HG03432 (cell line): ENCODE data around the gene GAPVD1.
"Not testable (repeated sequence)": the region's sequence is repeated elsewhere in the genome, so short reads cannot be mapped to it uniquely, and the experiment has no call there.

Experiments
- ATAC-seq: cut with Tn5 transposase; IDR thresholded peaks from one replicate; pipeline ENCODE4 v1.9.1; 2021; ENCODE audit warnings: mild to moderate bottlenecking, moderate library complexity; ENCODE audit not compliant: unreplicated experiment

GAPVD1 gene

DNA sequence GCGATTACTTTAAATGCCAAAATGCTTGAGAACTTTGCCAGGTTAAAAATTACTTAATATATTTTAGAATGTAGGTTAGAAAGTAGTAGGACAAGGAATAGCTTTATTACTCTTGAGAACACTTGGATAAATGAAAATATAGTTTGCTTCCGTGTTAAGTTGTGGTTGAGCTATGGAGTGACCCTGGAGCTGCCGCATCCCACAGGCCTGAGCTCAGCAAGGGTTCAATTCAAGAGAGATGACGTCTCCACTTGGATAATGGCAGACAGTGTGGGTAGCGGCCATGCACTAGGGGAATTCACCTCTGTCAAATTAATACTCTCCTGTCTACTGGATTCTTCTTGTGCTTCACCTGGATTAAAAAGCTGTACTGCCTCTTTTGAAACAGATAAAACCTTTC, 105.0 kb downstream of the GAPVD1 start:
- no peak for ATAC-seq

DNA sequence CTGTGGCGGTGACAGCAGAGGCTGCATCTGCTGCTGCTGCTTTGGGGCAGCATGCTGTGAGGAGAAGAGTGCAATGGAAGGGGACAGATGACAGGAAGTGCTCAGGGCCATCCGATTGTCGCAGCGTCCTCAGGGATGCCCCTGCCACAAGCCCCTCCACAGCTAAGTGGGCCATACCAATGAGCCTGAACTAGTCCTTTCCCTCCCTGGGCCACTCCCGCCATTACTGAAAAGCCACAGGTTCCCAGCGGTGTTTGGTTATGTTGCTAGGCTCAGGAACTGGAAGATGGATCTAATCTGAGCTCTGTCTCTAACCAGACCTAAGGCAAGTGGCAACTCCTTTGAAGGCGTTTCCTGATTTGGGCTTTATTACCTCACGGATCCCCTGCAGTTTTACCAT, 109.2 kb downstream of the GAPVD1 start:
- ATAC-seq: no peak

- no peak for ATAC-seq
Measured at GRCh38 chr9:125372441-125373226, 111.0 kb downstream of the GAPVD1 start.

DNA sequence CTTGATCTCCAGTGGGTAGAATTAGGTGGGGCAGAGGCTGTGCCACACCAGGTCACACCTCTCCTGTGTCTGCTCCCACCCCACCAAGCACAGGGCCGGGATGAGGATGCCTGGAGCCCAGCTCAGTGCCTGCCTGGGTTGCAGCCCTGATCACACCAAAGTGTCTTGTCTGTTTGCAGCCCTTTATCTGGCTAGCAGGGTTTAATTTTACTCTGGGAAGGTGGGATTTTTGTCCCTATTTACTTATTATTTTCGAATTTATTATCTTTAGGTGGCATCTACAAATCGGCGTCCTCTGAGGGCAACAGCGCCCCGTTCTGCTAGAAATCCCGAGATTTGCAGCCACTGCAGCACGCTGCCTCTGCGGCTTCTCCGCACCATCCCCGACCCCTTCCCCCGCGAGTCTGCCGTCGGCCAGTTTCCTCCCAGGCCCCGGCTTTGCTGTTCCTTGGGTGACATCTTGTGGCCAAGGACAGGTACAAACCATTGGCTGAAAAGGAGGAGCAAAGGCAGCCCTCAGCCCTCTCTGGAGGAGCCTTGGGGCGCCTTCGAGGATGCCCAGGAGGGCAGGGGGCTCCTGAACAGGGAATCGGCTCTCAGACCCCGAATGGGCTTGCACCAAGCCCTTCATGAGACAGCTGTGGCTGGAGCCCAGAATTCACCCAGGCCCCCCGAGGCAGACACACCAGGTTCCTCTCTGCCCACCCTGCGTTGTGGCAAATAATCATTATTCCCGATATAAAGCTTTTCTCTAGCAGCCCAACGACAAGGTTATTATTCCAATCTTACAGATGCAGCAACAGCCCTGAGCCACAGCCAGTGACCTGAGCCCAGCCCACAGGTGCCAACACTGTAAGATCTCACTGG, 113.0 kb downstream of the GAPVD1 start:
- ATAC-seq: no peak

DNA sequence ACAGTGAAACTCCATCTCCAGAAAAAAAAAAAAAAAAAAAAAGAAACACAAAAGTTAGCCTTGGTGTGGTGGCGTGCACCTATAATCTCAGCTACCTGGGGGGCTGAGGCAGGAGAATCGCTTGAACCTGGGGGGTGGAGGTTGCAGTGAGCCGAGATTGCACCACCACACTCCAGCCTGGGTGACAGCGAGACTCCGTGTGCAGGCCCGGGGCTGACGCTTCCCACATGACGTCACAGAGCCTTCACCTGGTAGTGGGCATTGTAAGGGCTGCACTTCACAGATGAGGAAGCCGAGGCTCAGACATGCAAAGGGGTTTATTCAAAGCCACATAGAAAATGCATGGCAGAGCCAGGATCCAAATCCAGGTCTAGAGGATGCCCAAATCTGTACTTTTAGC, 114.2 kb downstream of the GAPVD1 start:
- no peak for ATAC-seq

DNA sequence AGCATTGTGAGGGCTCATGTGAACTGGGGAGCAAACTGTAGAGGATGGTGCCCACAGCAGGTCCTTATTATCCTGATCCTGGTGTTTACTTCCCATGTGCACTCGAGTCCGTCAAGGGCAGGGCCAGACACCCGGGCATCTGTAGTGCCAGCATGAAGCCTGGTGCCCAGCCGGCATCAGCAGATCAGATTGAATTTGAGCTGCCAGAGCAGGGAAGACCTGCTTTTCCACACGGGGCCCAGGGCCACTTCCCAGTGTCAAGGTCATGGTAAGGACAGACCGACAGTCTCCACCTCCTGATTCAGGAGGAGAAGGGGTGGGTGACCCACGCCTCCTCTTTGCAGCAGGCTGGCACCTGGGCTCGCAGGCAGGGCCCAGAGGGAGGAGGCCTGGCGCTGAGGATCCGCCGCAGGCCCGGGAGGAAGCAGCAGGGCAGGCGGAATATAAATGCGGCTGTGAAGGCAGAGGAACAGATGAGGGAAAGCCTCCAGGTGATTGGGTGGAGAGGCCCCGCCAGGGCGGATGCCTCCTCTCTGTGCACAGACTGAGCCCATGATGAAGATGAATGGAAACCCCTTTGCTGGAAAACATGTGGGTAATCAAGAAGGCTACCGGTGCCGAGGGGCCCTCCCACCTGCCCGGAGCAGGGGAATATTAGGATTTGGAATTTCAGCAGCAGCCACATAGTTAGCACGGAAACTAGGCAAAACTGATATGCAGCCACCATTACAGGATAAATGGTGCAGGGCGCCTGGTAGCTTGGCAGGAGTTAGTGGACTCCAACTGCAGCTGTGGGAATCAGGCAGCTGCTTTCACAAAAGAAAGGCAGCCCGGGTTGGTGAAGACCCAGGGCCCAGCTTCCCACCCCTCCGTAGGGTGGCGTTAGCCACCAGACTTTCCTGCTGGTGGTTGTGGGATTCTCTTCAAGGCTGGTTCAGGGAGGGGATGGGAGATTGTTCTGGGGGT, 114.9 kb downstream of the GAPVD1 start:
- ATAC-seq: no peak

DNA sequence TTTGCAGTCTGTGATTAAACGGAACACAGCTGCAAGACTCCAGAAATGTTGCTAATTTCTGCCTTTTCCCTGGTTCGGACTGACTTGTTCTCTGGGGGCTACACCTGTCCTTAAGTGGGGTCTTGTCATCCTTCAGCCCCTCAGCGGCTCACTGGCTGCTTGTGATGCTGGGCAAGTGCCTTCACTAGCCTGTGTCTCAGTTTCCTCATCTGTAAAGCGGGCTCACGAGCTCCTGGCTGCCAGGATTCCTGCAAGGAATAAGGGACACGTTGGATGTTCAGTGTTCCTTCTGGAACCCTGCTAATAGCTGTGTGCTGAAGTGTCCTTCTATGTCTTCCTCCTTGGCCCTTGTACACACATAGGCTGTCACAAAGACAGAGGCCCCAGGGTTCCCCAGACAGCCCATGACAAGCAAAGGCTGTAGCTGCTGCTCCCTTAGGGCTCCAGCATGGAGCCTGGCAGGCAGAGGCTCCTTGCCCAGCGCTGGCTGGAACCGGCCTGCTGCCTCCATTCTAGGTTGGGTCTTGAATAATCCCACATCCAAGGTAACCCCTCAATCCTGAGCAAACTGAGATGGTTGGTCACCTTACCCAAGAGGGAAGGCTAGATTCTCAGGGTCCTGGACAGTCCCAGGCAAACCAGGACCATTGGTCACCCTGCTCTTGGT, 116.1 kb downstream of the GAPVD1 start:
- no peak for ATAC-seq

- ATAC-seq: no peak
Measured at GRCh38 chr9:125378778-125379177, 117.2 kb downstream of the GAPVD1 start.

GRCh38 chr9:125379208-125379607, 117.6 kb downstream of the GAPVD1 start:
- ATAC-seq: no peak

DNA sequence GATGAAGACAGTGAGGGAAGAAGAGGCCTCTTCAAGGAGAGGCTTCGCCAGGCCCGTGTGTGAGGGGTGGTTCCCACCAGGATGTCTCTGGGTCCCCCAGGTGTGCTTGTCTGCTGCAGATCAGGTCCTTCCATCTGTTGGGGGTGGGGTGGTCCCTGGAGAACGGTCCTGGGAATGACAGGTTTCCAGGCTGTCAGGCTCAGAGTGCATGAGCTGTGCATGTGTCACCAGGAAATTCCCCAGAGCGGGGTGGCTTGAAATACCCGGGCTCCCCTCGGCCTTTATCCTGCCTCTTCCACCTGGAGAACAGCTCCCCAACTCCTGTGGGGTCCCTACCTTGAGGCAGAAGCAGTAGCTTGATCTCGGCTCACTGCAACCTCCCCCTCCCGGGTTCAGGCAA, 118.8 kb downstream of the GAPVD1 start:
- ATAC-seq: no peak

GRCh38 chr9:125387861-125388524, 126.4 kb downstream of the GAPVD1 start:
- no peak for ATAC-seq

GRCh38 chr9:125388978-125389377, 127.4 kb downstream of the GAPVD1 start:
- ATAC-seq: no peak

GRCh38 chr9:125391704-125392103, 130.1 kb downstream of the GAPVD1 start:
- ATAC-seq: no peak

- no peak for ATAC-seq
Measured at GRCh38 chr9:125393426-125393825, 131.8 kb downstream of the GAPVD1 start.

- ATAC-seq: no peak
Measured at GRCh38 chr9:125396799-125397198, 135.2 kb downstream of the GAPVD1 start.

DNA sequence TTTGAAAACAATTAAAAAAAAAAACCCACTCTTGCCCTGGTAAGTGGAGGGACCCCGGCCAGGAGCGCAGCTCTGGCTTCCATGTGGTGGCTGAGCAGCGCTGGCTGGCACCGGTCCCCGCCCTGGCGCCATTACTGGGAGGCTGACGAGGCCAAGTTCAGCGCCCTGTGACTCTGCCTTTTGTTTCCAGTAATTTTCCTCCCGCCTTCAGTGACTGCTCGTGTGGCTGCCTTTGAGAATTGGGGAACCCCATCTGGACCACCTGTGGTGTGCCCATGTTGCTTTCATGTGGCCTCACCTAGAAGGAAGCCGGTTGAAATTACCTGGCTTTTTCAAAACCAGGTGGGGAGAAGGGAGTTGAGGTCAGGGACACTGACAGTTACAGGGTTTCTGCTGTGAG, 136.1 kb downstream of the GAPVD1 start:
- no peak for ATAC-seq

DNA sequence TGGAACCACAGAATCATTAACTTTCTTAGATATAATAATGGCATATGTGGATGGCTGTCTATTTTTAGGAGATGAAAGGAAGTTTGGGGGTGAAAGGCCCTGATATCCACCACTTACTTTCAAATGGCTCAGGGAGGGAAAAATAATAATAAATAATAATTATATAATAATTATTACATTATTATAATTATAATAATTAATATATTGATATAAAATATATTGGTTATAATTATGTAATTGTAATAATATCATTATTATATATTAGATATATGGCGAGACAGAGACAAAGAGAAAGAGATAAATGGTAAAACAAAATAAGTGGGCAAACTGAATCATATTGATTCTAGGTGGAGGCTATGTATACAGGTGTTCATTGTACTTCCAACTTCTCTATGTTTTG, 136.6 kb downstream of the GAPVD1 start:
- no peak for ATAC-seq

GRCh38 chr9:125399165-125399564, 137.5 kb downstream of the GAPVD1 start:
- no peak for ATAC-seq

- ATAC-seq: no peak
Measured at GRCh38 chr9:125399666-125400065, 138.0 kb downstream of the GAPVD1 start.

DNA sequence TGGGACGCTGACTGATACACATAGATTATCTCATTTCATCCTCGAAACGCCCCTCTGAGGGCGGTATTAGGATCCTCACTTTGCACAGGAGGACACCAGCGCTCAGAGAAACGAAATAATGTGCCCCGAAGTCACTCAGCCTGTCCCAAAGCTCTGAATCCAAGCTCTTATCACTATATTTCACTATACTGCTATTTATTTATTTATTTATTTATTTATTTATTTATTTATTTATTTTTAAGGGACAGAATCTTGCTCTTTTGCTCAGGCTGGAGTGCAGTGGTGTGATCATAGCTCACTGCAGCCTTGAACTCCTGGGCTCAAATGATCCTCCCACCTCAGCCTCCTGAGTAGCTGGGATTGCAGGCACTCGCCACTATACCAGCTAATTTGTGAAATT, 138.6 kb downstream of the GAPVD1 start:
- not testable (repeated sequence) for ATAC-seq
